ENCODE data around the gene UNCX. TPM values are rescaled to one million over a fixed set of nuclear protein-coding genes. Genes with fewer than 3 reads are reported as not detected.

Gene UNCX
- total and polyA plus RNA-seq, 11 donors: not detected

GRCh38 chr7:1263391-1263951 is 30.8 kb downstream of the UNCX start:
- H3K9me3 ChIP-seq: no peaks in the 10 kb centered on the region
- DNase-seq (no peak), ATAC-seq (no peak)
- 79 to 92% (median 83%) methylated on average over 26 to 28 of the region's 28 CpGs for WGBS, 4 donors
- peaks cover 3 to 69% (median 22%) of the 10 kb centered on the region in 9 donors for H3K27me3 ChIP-seq
- intact Hi-C loops (cut with DNase I): no loop called here
- no peaks in the 10 kb centered on the region for H3K36me3 ChIP-seq
- no peak overlapping the region for H3K4me3 ChIP-seq
- TF ChIP-seq POLR2A (IDR thresholded peaks at IDR 0.05) (no peak), CTCF (IDR thresholded peaks at IDR 0.05) (no peak)
- H3K27ac ChIP-seq: no peak overlapping the region
- no peaks in the 10 kb centered on the region for H3K4me1 ChIP-seq

GRCh38 chr7:1264345-1265280 is 31.9 kb downstream of the UNCX start:
- 69 to 75% (median 73%) methylated on average over 11 to 30 of the region's 30 CpGs for WGBS, 4 donors
- no peak for DNase-seq
- Histone ChIP-seq H3K4me3 (no peak overlapping the region), H3K9me3 (no peaks in the 10 kb centered on the region), H3K4me1 (no peaks in the 10 kb centered on the region), H3K27ac (no peak overlapping the region), H3K36me3 (no peaks in the 10 kb centered on the region), H3K27me3 (peaks cover 4 to 71% (median 22%) of the 10 kb centered on the region in 9 donors)
- ATAC-seq: no peak
- intact Hi-C loops (cut with DNase I): no loop called here
- TF ChIP-seq POLR2A (IDR thresholded peaks at IDR 0.05) (no peak), CTCF (IDR thresholded peaks at IDR 0.05) (no peak)

- 77 to 81% (median 79%) methylated on average over 28 to 31 of the region's 31 CpGs for WGBS, 4 donors
- ATAC-seq (no peak), DNase-seq (peak in 1 of 5 donors; percentile 63)
- no peaks in the 10 kb centered on the region for H3K36me3 ChIP-seq
- H3K4me1 ChIP-seq: no peaks in the 10 kb centered on the region
- intact Hi-C loops (cut with DNase I): no loop called here
- H3K4me3 ChIP-seq: no peak overlapping the region
- peaks cover 0 to 3% (median 0%) of the 10 kb centered on the region in 12 donors for H3K9me3 ChIP-seq
- no peak overlapping the region for H3K27ac ChIP-seq
- TF ChIP-seq POLR2A (IDR thresholded peaks at IDR 0.05) (no peak), CTCF (IDR thresholded peaks at IDR 0.05) (no peak)
- H3K27me3 ChIP-seq: peaks cover 9 to 77% (median 23%) of the 10 kb centered on the region in 9 donors
Measured at GRCh38 chr7:1267016-1267900, 34.6 kb downstream of the UNCX start.

Measured in heart left ventricle (tissue), 16 donors.